Osteoblast (primary cell): ENCODE data around the gene THAP9. TPM values are rescaled to one million over a fixed set of nuclear protein-coding genes. Genes with fewer than 3 reads are reported as not detected.

Experiments
- DNase-seq: peaks from one replicate; pipeline ENCODE4 v3.0.0; 2011; ENCODE audit warnings: low spot score, mixed read lengths; ENCODE audit not compliant: insufficient read length; ENCODE audit errors: missing footprints
- H2AFZ ChIP-seq: 2 replicates; pipeline ENCODE4 v1.6.0; 2011; ENCODE audit warnings: mild to moderate bottlenecking, low read length
- H3K27ac ChIP-seq: 2 replicates; pipeline ENCODE4 v1.5.1; 2011; ENCODE audit warnings: mild to moderate bottlenecking, low read depth, low read length, moderate library complexity
- H3K27me3 ChIP-seq: 2 replicates; pipeline ENCODE4 v1.6.0; 2012; ENCODE audit warnings: mild to moderate bottlenecking, control low read depth, inconsistent platforms, low read length, moderate library complexity; ENCODE audit not compliant: insufficient read depth
- H3K36me3 ChIP-seq: 2 replicates; pipeline ENCODE4 v1.5.1; 2011; ENCODE audit warnings: mild to moderate bottlenecking, low read length, control low read depth, moderate library complexity; ENCODE audit not compliant: insufficient read depth
- H3K4me1 ChIP-seq: 2 replicates; pipeline ENCODE4 v1.5.1; 2011; ENCODE audit warnings: mild to moderate bottlenecking, low read length, control low read depth, moderate library complexity; ENCODE audit not compliant: insufficient read depth
- H3K4me2 ChIP-seq: 2 replicates; pipeline ENCODE4 v1.6.0; 2011; ENCODE audit warnings: mild to moderate bottlenecking, low read length; ENCODE audit not compliant: insufficient read depth
- H3K4me3 ChIP-seq: fragments of 200-600 bp; sonication (generic); 3 replicates; pipeline ENCODE4 v1.5.1; 2012; ENCODE audit warnings: mild to moderate bottlenecking, low read length, inconsistent platforms; ENCODE audit not compliant: insufficient read depth
- H3K79me2 ChIP-seq: 2 replicates; pipeline ENCODE4 v1.6.0; 2012; ENCODE audit warnings: mild to moderate bottlenecking, low read length, control low read depth, inconsistent platforms; ENCODE audit not compliant: insufficient read depth
- H3K9me3 ChIP-seq: 2 replicates; pipeline ENCODE4 v1.5.1; 2011; ENCODE audit warnings: low read depth, low read length, control low read depth
- H4K20me1 ChIP-seq: 2 replicates; pipeline ENCODE4 v1.6.0; 2012; ENCODE audit warnings: mild to moderate bottlenecking, low read length, control low read depth; ENCODE audit not compliant: insufficient read depth
- total RNA-seq: library from RNA; depleted of rRNA; stranded (reverse); fragments of >200 nt; gene quantifications from 2 replicates; pipeline ENCODE4 v1.2.3, GENCODE V29; 2012
- TF ChIP-seq, protein P1 (sequence below): IDR thresholded peaks from 2 replicates; pipeline ENCODE4 v1.5.1; 2011; ENCODE audit warnings: mild to moderate bottlenecking, low read depth, low read length, moderate library complexity; ENCODE audit errors: extremely low read depth

The THAP9 gene
- total RNA-seq, 1 donor = 3.3 TPM

DNA sequence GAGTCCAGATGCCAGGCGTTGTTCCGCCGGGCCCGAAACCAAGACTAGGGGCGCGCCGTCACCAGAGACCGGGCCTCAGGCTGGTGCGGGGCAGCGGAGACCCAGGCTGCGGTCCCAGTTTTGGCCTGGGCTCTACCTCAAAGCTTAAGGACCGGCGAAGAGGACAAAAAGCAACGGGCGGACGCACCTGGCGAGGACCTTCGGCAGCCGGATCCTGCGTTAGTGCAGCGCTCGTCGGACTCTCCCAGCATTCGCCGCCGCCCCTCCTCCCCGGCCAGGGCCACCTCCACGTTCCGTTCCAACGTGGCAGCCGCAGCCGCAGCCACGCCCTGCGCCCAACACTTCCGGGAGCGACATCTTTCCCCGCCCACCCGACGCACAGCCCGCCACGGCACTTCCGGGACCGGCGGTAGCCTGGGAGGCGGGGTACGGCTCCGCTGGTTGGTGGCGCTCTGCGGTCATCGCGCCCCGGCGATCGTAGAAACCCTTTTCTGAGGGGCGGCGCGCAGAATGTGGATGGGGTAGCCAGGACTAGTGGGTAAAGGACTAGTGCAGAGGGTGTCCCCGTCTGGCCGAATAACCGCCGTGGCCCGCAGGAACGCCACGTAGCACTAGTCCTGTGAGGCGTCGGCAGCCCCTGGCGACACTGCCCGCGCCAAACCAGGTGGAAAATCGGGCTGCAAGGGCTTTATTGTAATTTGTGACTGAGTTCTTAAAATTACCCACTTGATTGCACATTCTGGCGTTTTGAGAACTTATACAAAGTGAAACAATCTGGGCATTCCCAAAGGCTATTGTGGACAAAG lies 9.4 kb upstream of the THAP9 start, which contains the start of gene SEC31A:
SEC31A (minus strand) TSS at position 253 of the 806 bp plus-strand sequence. CDS start 9,217 bp downstream, outside the sequence.
- Histone ChIP-seq H3K4me2 (peak within 1 kb of the TSS; percentile 89), H3K9me3 (no peaks in the 10 kb centered on the region), H3K79me2 (peaks cover 77% of the 10 kb centered on the region), H3K36me3 (peaks cover 25% of the 10 kb centered on the region), H3K27ac (peak within 1 kb of the TSS; percentile 99), H3K27me3 (no peaks in the 10 kb centered on the region), H2AFZ (peak within 1 kb of the TSS; percentile 74), H3K4me1 (peaks cover 25% of the 10 kb centered on the region), H4K20me1 (peaks cover 28% of the 10 kb centered on the region), H3K4me3 (peak within 1 kb of the TSS; percentile 98)
- peak; percentile 91 for DNase-seq
- TF ChIP-seq, protein P1, sequence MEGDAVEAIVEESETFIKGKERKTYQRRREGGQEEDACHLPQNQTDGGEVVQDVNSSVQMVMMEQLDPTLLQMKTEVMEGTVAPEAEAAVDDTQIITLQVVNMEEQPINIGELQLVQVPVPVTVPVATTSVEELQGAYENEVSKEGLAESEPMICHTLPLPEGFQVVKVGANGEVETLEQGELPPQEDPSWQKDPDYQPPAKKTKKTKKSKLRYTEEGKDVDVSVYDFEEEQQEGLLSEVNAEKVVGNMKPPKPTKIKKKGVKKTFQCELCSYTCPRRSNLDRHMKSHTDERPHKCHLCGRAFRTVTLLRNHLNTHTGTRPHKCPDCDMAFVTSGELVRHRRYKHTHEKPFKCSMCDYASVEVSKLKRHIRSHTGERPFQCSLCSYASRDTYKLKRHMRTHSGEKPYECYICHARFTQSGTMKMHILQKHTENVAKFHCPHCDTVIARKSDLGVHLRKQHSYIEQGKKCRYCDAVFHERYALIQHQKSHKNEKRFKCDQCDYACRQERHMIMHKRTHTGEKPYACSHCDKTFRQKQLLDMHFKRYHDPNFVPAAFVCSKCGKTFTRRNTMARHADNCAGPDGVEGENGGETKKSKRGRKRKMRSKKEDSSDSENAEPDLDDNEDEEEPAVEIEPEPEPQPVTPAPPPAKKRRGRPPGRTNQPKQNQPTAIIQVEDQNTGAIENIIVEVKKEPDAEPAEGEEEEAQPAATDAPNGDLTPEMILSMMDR = no peak

- Histone ChIP-seq H3K27ac (peak overlapping the region; percentile 99), H3K36me3 (peaks cover 27% of the 10 kb centered on the region), H2AFZ (peak overlapping the region; percentile 74), H3K4me3 (peak overlapping the region; percentile 98), H3K9me3 (no peaks in the 10 kb centered on the region), H3K4me1 (peaks cover 18% of the 10 kb centered on the region), H3K27me3 (no peaks in the 10 kb centered on the region), H3K79me2 (peaks cover 77% of the 10 kb centered on the region), H4K20me1 (peaks cover 20% of the 10 kb centered on the region), H3K4me2 (peak overlapping the region; percentile 81)
- TF ChIP-seq, protein P1 = no peak
- no peak for DNase-seq
These were observed 8.6 kb upstream of the THAP9 start for GRCh38 chr4:82891707-82892466.

- Histone ChIP-seq H3K4me2 (peak overlapping the region; percentile 81), H3K79me2 (peaks cover 77% of the 10 kb centered on the region), H4K20me1 (peaks cover 15% of the 10 kb centered on the region), H3K4me1 (peaks cover 17% of the 10 kb centered on the region), H3K9me3 (no peaks in the 10 kb centered on the region), H3K27ac (peak overlapping the region; percentile 99), H3K4me3 (no peak overlapping the region), H3K27me3 (no peaks in the 10 kb centered on the region), H3K36me3 (peaks cover 33% of the 10 kb centered on the region), H2AFZ (no peak overlapping the region)
- TF ChIP-seq, protein P1 = no peak
- DNase-seq = no peak
These were observed 8.1 kb upstream of the THAP9 start for GRCh38 chr4:82892467-82892802.

- no peak for DNase-seq
- Histone ChIP-seq H3K79me2 (peaks cover 77% of the 10 kb centered on the region), H3K4me1 (peaks cover 25% of the 10 kb centered on the region), H3K27me3 (no peaks in the 10 kb centered on the region), H3K9me3 (no peaks in the 10 kb centered on the region), H2AFZ (no peak overlapping the region), H4K20me1 (peaks cover 12% of the 10 kb centered on the region), H3K4me2 (no peak overlapping the region), H3K4me3 (no peak overlapping the region), H3K36me3 (peaks cover 37% of the 10 kb centered on the region), H3K27ac (peak overlapping the region; percentile 7)
- TF ChIP-seq, protein P1 = no peak
These were observed 6.6 kb upstream of the THAP9 start for GRCh38 chr4:82893942-82894341.
